C4-2B (cell line): ENCODE data around the gene FRA10AC1.

Source experiments
- ZFX ChIP-seq: fragments of 450-650 bp; IDR thresholded peaks from 2 replicates; pipeline ENCODE4 v1.6.1; 2017
- TF ChIP-seq, protein P1 (sequence below): fragments of 450-650 bp; conservative IDR thresholded peaks from 2 replicates; pipeline ENCODE4 v1.5.1; 2017; ENCODE audit warnings: mild to moderate bottlenecking

DNA sequence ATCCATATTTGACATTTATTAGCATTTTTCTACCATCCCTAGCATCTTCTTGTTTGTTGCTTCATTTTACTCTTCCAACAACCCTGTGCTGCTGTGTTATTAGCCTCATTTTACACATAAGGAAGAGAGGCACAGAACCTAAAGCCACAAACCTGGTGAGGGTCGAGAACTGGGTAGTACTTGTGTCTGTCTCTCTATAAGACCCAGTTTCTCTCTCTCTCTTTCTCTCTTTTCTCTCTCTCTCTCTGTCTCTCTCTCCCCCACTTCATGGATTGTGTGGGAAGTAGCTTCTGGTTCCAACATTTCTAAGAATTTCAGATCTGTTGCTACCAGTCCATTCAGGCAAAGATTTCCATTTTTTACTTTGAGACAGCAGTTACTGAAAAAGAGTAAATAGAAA lies 1.4 kb upstream of the FRA10AC1 start:
- TF ChIP-seq, protein P1, sequence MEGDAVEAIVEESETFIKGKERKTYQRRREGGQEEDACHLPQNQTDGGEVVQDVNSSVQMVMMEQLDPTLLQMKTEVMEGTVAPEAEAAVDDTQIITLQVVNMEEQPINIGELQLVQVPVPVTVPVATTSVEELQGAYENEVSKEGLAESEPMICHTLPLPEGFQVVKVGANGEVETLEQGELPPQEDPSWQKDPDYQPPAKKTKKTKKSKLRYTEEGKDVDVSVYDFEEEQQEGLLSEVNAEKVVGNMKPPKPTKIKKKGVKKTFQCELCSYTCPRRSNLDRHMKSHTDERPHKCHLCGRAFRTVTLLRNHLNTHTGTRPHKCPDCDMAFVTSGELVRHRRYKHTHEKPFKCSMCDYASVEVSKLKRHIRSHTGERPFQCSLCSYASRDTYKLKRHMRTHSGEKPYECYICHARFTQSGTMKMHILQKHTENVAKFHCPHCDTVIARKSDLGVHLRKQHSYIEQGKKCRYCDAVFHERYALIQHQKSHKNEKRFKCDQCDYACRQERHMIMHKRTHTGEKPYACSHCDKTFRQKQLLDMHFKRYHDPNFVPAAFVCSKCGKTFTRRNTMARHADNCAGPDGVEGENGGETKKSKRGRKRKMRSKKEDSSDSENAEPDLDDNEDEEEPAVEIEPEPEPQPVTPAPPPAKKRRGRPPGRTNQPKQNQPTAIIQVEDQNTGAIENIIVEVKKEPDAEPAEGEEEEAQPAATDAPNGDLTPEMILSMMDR = no peak
- no peak for TF ChIP-seq ZFX
